BE2C (cell line): Measurements from ENCODE around the gene EPHA7. TPM values are rescaled to one million over a fixed set of nuclear protein-coding genes. Genes with fewer than 3 reads are reported as not detected.

ENCODE experiments used
- DNase-seq: peaks from one replicate; pipeline ENCODE4 v3.0.0-alpha.2; 2020
- H3K27me3 ChIP-seq: fragments of 250-450 bp; sonication (Bioruptor Pico); 2 replicates; pipeline ENCODE4 v1.5.1; 2020; ENCODE audit warnings: mild to moderate bottlenecking
- H3K36me3 ChIP-seq: fragments of 250-450 bp; sonication (Bioruptor Pico); 2 replicates; pipeline ENCODE4 v1.5.1; 2020; ENCODE audit warnings: mild to moderate bottlenecking
- H3K4me1 ChIP-seq: fragments of 250-450 bp; sonication (Bioruptor Pico); 2 replicates; pipeline ENCODE4 v1.5.1; 2020
- H3K4me3 ChIP-seq: 2 replicates; pipeline ENCODE4 v1.5.1; 2011; ENCODE audit warnings: low read depth, low read length
- H3K9me3 ChIP-seq: fragments of 250-450 bp; sonication (Bioruptor Pico); 2 replicates; pipeline ENCODE4 v1.5.1; 2020
- polyA plus RNA-seq: library from polyadenylated mRNA; unstranded; fragments of >200 nt; gene quantifications from one replicate; pipeline ENCODE4 v1.2.1, GENCODE V29; 2012; ENCODE audit warnings: low read depth, missing spikeins; ENCODE audit not compliant: insufficient read length, insufficient read depth
- TF ChIP-seq, protein P1 (sequence below): IDR thresholded peaks from 2 replicates; pipeline ENCODE4 v1.5.1; 2012; ENCODE audit warnings: mild to moderate bottlenecking, low read depth, low read length

The EPHA7 gene
- polyA plus RNA-seq = 0.09 TPM

DNA sequence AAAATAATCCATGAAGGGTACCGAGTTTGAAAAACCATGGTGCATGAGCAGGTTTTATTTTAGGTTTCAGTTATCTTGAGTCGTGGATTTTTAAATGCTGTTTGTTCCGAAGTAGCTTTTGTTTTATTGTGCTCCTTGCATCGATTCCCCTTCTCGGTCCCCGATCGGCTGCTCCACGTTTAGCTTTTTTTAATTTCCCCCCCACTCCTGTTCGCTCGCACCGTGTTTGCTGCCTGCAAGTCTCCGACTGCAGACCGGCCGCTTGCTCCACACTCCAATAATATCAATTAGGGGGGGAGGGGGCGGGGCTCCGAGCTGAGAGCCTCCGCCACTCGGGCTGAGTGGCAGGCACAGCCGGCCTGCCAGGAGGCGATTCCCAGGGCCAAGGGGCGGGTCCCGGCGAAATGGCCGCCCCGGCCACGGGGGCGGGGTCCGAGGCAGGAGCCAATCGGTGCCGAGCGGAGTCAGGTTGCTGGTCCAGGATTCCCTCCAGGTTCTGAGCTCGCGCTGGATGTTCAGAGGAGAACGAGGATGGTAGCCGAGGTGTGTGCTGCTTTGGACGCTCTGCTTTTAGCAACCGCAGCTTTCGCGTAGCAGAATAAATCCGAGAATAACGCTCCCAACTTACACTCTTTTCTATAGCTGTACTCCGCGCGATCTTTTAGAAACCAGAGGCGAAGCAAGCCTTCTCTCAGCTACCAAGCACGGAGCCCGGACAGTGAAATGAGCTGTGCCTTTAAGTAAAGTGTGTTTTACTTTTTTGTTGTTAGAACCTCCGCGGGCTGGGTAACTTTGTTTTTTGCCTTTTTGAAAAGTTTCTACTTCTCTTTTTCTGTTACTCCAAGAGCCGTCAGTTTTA lies at the start of gene EPHA7:
EPHA7 (minus strand) TSS at position 256 of the 859 bp plus-strand sequence; CDS start at position 38, 218 bp downstream.
- TF ChIP-seq, protein P1, sequence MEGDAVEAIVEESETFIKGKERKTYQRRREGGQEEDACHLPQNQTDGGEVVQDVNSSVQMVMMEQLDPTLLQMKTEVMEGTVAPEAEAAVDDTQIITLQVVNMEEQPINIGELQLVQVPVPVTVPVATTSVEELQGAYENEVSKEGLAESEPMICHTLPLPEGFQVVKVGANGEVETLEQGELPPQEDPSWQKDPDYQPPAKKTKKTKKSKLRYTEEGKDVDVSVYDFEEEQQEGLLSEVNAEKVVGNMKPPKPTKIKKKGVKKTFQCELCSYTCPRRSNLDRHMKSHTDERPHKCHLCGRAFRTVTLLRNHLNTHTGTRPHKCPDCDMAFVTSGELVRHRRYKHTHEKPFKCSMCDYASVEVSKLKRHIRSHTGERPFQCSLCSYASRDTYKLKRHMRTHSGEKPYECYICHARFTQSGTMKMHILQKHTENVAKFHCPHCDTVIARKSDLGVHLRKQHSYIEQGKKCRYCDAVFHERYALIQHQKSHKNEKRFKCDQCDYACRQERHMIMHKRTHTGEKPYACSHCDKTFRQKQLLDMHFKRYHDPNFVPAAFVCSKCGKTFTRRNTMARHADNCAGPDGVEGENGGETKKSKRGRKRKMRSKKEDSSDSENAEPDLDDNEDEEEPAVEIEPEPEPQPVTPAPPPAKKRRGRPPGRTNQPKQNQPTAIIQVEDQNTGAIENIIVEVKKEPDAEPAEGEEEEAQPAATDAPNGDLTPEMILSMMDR = no peak
- Histone ChIP-seq H3K4me3 (peak within 1 kb of the TSS; percentile 51), H3K27me3 (peaks cover 60% of the 10 kb centered on the region)

GRCh38 chr6:93468291-93468690 lies 48.9 kb upstream of the EPHA7 start:
- Histone ChIP-seq H3K4me3 (no peak overlapping the region), H3K4me1 (no peaks in the 10 kb centered on the region)
- DNase-seq = no peak

More for the DNA sequence above, at the start of gene EPHA7:
- H3K4me1 ChIP-seq = no peaks in the 10 kb centered on the region
- peak; percentile 95 for DNase-seq
- H3K36me3 ChIP-seq = no peaks in the 10 kb centered on the region
- no peaks in the 10 kb centered on the region for H3K9me3 ChIP-seq

DNA sequence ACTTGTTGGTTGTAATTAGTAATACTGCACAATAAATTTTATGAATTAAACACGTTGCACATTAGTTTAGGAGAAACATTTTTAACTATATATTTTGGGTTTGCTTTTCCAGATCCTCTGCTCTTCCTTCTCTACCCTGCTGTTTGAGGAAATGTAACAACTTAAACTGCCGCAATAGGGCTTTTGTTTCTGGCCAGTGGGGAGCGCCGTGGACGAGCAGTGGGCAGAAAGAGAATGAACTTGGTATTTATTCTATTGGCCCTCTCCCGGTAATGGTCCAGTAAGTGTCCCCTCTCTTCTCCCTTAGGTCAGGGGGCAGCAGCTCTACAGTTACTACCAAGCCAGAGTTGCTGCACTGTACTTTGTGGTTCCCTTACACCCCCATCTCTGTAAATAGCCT lies 35.2 kb upstream of the EPHA7 start:
- H3K4me1 ChIP-seq = no peaks in the 10 kb centered on the region
- TF ChIP-seq, protein P1 = no peak
- no peak overlapping the region for H3K4me3 ChIP-seq
- DNase-seq = no peak
- no peaks in the 10 kb centered on the region for H3K27me3 ChIP-seq
- H3K9me3 ChIP-seq = no peaks in the 10 kb centered on the region
- no peaks in the 10 kb centered on the region for H3K36me3 ChIP-seq

More at GRCh38 chr6:93468291-93468690, 48.9 kb upstream of the EPHA7 start:
- H3K27me3 ChIP-seq = no peaks in the 10 kb centered on the region
- H3K36me3 ChIP-seq = no peaks in the 10 kb centered on the region
- no peaks in the 10 kb centered on the region for H3K9me3 ChIP-seq
- TF ChIP-seq, protein P1 = no peak

DNA sequence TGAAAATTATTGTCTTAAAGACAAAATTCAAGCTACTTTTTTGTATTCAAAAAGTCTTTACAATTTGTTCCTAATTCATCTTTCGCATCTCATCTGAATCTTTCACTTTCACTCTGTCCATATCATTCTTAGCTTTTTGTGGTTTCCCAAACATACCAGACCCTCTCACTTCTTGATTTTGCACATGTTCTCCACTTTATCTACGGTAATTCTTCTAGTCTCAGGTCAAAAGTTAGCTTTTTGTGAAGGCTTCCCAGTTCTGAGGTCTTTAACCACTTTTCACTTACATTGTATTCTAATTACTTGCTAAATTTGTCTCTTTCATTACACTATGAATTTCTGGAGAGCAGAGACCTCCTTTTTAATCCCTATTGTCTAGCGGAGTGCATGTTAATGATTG lies 34.6 kb upstream of the EPHA7 start:
- no peaks in the 10 kb centered on the region for H3K27me3 ChIP-seq
- TF ChIP-seq, protein P1 = no peak
- H3K9me3 ChIP-seq = no peaks in the 10 kb centered on the region
- H3K4me1 ChIP-seq = no peaks in the 10 kb centered on the region
- H3K36me3 ChIP-seq = no peaks in the 10 kb centered on the region
- DNase-seq = no peak
- H3K4me3 ChIP-seq = no peak overlapping the region

DNA sequence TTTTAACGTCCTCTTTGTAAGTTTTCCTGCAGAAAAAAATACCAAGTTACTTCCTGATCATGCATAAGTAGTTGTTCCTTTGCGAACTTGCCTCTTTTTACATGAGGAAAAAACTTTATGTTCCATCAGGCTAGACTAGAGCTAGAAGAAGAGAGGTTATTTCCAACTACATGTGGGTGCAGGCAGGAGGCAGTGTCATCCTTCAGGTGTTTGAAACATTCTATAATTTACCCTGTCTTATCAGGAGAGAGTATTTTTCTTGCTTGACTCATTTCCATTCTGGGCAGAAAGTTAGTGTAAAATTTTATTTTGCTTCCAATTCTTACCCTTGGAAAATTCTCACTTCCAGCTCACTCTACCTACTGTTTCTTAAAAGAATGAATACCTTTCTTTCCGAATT lies 28.5 kb upstream of the EPHA7 start:
- no peak overlapping the region for H3K4me3 ChIP-seq
- no peaks in the 10 kb centered on the region for H3K36me3 ChIP-seq
- TF ChIP-seq, protein P1 = no peak
- H3K9me3 ChIP-seq = no peaks in the 10 kb centered on the region
- no peak for DNase-seq
- no peaks in the 10 kb centered on the region for H3K27me3 ChIP-seq
- H3K4me1 ChIP-seq = no peaks in the 10 kb centered on the region

- no peak for DNase-seq
- Histone ChIP-seq H3K27me3 (no peaks in the 10 kb centered on the region), H3K9me3 (no peaks in the 10 kb centered on the region), H3K4me3 (no peak overlapping the region), H3K36me3 (no peaks in the 10 kb centered on the region), H3K4me1 (no peaks in the 10 kb centered on the region)
- TF ChIP-seq, protein P1 = no peak
Measured at GRCh38 chr6:93437491-93437890, 18.1 kb upstream of the EPHA7 start.
